GM19025 (cell line): ENCODE results near the gene SMAD1.
"Not testable (repeated sequence)": the region's sequence is repeated elsewhere in the genome, so short reads cannot be mapped to it uniquely, and the experiment has no call there.

Experiments
- ATAC-seq: cut with Tn5 transposase; IDR thresholded peaks from one replicate; pipeline ENCODE4 v1.9.1; 2021; ENCODE audit warnings: mild to moderate bottlenecking, low read depth, moderate library complexity; ENCODE audit not compliant: unreplicated experiment

Gene SMAD1

DNA sequence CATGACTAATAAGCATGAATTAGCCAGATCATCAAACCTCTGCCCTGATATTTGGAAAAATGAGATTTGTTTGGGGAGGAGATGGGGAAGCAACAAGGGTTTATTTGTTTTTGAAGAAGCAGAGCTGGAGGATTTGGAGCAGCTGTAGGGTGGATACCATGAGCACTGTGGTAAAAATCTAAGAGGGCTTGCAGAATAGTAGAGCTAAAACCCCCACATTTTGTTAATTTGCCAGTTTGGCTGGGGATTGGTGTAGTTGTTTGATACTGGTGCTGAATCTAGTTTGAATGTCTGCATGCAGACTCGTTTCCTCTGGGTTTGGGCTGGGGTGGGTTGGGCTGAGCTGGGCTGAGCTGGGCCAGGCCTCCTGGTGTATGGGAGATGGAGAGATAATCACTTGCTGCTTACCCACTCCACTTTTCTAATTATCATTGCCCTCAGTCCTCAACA lies 43.7 kb downstream of the SMAD1 start:
- no peak for ATAC-seq

DNA sequence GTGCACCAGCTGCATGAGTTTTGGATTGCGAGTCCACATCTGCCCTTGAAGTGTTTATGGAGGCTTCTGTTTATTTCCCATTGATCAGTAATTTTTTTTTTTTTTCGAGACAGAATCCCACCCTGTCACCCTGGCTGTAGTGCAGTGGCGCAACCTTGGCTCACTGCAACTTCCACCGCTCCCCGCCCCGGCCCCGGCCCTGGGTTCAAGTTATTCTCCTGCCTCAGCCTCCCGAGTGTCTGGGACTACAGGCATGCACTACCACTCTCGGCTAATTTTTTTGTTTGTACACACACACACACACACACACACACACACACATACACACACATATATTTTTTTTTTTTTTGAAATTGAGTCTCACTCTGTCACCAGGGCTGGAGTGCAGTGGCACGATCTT lies 46.1 kb downstream of the SMAD1 start:
- no peak for ATAC-seq

DNA sequence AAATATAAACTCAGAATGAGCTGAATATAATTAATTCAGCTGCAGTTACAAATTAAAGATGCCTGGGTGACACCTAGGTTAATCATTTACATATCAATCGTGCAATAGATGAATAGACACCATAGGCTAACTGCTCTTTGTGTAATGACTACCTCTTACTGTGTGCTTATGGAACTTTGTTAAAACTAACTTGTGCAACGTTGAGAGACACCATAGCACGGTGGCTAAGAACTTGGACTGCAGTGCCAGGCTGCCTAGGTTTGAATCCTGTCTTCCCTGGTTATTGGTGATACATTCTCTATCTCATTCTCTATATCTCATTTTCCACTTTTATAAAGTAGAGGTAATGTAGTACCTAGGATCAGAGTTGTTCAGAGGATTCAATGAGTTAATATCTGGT lies 46.9 kb downstream of the SMAD1 start:
- ATAC-seq: no peak

DNA sequence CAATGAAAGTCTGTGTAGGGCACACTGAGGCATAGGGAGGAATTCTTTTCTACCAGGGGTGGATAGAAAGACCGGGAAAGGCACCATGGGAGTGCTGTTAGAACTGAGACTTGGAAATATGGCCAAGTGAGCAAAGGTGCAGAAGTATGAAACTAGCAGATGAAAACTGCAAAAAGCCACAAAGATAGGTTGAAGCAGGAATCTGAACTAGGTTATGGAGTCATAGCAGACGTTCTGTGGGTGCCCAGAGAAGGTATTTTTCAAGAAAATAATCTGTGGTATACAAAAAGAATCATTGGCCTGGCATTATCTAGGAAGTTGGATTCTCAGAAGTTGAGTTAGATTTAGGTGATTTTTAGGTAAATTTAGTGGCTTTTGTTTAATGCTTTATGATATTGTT lies 48.5 kb downstream of the SMAD1 start:
- no peak for ATAC-seq

DNA sequence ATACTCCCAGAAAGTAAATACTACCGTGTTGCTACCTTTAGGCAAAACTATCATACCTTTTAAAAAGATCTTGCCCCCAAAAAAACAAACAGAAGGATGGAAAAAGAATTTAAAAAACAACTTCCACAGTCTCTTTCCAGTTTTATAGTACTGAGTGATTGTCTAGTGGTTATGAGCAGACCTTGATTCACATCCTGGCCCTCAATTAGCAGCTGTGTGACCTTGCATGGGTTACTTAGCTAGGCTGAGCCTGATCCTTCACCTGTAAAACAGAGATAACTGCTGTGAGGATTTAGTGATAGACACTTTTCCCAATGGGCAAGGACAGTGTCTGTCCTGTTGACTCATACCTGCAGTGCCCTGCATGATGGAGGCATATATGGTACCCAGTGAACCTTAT lies 49.0 kb downstream of the SMAD1 start:
- no peak for ATAC-seq

DNA sequence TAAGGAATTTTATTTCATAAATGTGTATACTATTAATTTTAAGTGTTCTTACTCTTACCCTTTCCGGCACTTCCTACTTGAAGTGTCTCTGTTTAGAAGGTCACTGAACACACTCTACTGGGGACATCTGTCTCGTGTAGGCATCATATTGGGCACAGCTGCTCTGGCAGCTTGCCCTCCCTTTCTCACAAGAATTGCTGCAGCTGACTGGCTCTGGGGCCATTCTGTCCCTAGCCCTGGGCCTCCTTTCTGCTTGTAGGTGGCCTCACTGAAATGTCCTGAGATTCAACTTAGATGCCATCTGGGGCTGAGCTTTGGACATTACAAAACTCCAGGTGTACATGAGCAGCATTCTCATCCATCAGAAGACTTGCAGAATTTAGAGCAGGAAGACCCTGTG lies 49.6 kb downstream of the SMAD1 start:
- ATAC-seq: no peak

DNA sequence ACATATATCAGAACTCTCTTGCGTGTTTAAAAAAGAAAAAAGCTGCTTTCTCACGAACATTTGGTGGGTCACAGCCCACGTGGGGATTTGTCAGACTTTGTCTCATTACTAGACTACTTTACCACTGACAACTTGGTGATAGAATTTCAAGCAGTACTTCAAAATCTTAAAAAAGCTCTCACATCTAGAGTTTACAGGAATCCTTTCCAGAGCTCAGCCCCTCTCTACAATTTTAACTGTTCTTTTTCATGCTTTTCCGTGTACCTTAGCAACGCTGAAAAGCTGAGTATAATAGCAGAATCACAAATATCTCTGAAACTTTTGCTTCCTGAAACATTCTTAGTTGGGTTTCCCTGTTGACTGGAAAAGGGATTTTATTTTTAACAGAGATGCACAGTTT lies 50.2 kb downstream of the SMAD1 start:
- ATAC-seq: no peak

DNA sequence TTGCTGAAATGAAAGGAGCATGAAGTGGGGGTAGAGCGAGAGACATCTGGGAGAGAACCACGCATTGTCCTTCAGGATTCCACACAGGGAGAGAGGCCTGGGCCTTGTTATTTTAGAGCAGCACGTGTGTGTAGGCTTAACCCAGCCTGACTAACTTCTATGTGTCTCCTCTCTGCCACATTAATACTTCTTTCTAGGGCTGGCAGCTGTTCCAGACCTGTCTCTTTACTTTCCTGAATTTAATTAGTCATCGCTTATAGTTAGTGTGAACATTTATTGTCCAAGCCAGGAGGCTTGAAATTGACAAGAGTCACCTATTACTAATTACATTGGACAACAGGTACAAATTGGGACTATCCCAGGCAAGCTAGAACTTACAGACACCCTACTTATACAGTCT lies 51.3 kb downstream of the SMAD1 start:
- ATAC-seq: no peak

DNA sequence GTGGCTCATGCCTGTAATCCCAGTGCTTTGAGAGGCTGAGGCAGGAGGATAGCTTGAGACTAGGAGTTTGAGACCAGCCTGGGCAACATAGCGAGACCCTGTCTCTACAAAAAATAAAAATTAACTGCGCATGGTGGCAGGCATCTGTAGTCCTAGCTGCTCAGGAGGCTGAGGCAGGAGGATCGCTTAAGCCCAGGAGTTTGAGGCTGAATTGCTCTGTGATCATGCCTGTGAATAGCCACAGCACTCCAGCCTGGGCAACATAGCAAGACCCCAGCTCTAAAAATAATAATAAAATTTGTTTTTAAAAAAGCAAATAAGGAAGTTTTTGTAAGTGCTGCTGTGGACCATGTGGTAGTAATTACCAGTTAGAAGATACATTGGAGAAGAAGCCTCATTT lies 51.8 kb downstream of the SMAD1 start:
- not testable (repeated sequence) for ATAC-seq

DNA sequence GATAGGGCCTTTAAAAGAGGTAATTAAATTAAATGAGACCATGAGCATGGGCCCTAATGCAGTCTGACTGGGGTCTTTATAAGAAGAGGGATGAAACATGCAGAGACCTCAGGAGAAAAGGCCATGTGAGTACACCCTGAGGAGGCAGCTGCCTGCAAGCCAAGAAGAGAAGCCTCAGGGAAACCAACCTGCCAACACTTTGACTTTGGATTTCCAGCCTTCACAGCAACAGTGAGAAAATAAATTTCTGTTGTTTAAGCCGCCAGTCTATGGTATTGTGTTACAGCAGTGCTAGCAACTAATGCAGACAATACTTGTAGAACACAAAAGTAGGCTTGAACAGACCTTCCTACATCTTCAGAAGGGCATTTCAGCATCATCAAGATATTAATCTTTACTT lies 52.3 kb downstream of the SMAD1 start:
- ATAC-seq: no peak

DNA sequence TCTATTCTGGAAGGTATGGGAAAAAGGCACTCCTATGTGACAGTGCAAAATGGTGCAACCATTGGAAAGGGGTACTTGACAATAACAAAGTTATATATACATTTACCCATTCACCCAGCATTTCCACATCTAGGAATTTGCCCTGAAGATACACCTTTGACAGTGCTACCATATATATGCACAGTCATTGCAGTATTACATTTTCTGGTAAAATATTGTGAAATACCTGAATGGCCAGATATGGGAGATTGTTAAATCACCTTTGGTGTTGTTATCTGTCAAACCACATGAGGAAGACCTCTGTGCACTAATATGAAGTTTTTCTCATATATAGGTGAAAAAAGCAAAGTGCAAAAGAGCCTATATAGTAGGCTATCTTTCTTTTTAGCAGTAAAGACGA lies 53.5 kb downstream of the SMAD1 start:
- ATAC-seq: no peak

DNA sequence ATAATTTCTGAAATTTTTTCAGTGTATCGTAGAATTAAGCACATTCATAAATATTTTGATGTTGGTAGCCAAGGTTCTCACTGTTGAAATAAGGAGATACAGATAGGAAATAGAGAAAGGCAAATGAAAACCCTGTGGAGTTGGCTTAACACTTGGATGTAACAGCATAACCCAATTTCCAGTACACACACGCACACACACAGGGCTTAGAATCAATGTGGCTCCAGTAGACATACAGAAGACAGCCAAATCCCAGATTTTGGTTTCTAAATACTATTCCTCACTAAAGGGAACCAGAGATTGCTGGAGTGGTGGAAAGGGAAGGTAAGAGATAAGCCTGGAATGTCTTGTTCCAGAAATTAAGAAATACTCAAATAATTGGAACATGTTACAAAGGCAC lies 54.4 kb downstream of the SMAD1 start:
- ATAC-seq: no peak

DNA sequence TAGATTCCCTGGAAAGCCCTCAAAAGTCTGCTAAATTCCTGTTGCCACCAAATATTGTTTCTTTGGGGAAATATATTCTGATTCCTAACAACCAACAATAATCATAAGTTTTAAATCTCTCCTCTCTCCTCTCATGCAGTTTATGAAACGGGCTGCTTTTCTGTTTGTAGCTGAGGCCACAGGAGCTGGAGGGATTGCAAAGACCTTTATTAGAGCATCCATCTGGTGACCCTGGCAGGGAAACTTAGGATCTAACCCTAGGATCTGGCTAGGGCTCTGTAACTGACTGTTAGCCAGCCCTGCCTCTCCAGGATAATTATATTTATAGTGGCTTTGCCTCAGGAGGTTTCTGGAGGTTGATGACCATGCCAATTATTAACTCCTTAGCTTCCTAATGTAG lies 56.9 kb downstream of the SMAD1 start:
- no peak for ATAC-seq

DNA sequence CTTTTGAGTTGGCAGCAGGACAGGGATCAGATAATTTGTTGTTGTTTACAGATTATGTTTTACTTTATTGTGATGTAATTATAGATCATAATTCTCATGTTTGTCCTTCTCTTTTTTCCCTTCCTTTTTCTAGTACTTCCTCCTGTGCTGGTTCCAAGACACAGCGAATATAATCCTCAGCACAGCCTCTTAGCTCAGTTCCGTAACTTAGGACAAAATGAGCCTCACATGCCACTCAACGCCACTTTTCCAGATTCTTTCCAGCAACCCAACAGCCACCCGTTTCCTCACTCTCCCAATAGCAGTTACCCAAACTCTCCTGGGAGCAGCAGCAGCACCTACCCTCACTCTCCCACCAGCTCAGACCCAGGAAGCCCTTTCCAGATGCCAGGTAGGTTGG lies 58.0 kb downstream of the SMAD1 start:
- ATAC-seq: no peak

DNA sequence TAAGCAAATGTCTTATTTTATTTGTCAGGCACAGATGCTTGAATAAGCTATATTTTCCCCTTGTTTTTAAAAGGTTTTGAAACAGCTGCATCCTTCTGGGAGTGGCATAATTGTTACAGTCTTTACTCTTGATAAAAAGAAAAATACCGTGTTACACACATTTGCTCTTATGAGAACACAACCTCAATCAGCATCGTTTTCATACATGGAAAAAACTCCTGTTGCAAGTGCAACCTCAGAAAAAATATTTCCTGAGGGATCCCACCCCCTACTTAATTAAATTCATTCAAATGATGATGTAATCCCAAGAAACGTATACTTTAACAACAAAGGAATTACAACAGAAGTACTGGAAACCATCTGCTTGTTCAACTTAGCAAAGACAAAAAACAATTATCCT lies 58.6 kb downstream of the SMAD1 start:
- ATAC-seq: no peak

DNA sequence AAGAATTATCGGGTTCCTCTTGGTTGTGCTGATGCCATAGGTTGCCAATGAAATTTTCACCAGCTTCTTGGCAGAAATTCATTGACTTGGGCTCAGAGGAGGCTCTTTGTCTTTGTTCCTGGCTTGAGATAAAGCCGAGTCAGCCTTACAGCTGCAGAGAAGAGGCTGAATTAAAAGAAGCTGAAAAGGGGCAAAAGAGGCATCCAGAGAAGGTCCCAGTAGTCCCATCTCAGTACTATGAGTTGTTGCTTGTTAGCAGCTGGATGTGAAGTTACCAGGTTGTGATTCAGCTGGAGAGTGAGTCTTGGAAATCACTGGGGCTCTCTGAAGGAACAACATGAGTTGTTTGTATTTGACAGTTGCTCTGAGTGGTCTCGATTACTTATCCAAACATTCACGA lies 59.7 kb downstream of the SMAD1 start:
- no peak for ATAC-seq

DNA sequence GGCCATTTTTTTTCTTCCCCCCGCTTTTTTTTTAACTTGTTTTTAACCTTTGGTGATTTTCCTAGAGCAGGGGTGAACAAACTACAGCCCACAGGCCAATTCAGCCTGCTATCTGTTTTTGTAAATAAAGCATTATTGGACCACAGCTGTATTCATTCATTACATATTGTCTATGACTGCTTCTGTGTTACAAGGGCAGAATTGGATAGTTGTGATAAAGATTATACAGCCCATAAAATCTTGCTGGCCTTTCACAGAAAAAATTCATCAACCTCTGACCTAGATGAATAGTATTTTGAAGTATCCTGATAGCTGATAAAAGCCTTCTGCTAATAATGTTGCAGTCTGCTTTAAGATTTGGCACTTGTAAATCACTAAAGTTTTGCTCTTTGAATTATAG lies 63.4 kb downstream of the SMAD1 start:
- no peak for ATAC-seq

DNA sequence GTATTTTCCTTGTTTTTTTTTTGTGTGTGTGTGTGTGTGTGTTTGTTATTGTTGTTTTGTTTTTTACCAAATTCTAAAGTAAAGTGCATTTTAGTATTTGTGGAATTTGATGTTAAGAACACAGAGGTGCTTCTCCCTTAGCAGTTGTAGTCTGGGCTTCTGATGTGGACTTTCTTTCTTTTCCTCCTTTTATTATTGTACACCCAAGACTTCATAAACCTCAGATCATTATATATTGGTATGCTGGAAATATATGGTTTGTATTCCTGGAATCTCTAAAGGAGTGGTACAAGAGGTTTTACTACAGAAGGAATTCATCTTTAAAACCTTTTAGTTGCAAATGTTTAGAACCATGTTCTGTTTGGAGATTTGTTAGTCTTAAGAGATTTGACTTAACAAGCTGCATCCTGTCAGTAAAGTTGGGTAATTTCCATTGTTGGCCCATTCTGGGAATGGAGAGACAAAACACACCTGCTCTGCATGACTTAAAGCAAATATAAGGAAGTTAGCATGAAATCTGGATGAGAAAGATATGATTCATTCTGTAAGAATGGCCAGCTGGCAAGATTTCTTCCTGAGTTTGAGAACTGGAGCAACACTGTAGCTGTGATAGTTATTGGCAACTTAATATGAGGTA lies 64.0 kb downstream of the SMAD1 start:
- no peak for ATAC-seq

DNA sequence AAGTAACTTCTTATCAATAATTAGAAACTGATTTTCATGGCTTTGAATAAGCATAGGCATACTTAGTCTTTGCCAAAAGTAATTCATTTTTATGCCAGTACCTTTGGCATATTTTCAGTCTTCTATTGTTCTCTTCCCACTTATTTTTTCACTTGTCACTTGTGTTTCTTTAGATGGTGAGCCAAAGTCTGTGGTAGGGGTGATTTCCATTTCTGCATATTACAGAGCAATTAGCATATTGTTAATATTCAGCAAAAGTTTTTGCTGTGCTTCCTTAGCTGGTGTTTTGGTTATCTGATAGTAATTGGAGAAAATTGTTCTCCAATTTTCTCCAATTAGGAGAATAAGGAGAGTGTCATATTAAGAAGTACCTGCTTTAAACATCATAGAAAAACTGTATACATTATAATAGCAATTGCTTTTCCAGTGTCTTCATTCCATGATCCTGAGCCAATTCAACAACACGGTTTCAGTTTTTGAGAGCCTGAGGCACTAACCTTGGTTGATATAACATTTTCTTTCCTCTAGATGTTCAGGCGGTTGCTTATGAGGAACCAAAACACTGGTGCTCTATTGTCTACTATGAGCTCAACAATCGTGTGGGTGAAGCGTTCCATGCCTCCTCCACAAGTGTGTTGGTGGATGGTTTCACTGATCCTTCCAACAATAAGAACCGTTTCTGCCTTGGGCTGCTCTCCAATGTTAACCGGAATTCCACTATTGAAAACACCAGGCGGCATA lies 64.7 kb downstream of the SMAD1 start:
- no peak for ATAC-seq

DNA sequence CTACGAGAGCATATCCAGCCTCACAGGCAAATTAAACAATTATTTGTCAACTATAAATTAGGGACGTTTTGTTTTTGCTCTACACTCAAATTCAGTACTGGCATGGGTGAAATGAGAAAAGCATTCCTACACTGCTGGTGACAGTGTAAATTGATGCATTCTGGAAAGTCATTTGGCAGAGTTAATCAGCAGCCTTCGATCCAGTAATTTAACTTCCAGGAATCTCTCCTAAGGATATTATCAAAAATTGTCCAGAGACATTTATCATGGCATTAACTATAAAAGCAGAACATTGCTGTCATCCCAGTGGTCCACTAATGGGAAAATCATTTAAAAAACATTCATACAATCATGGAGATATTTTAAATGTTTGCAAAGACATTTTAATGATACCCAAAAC lies 70.0 kb downstream of the SMAD1 start:
- ATAC-seq: no peak

DNA sequence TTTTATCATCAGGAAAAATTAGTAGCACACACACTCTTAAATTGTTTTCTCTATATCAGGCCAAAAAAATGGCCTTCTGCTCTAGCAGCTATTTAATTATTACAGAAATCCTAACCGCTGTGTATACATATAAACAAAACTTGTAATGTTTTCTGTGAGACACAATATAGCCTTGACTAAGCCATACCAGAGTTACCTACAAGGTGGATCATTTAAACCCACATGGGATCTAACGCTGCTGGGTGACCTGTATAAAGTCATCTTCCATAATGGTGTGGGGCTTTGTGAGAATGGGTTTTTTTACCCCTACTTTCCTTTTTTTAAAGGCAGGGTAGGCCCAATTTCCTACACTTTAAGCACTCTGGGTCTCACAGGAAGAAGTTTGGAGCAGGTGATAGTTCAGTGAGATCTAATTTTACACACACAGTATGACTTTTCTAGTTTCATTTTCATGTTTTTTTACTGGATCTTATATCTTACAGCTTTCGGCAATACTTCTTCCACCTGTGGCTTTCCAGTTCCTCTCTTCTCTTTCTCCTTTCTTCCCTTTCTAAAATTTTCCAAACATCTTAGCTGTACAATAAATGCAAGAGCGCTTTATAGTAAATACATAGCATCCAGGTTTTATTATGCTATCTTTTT lies 70.6 kb downstream of the SMAD1 start:
- no peak for ATAC-seq

DNA sequence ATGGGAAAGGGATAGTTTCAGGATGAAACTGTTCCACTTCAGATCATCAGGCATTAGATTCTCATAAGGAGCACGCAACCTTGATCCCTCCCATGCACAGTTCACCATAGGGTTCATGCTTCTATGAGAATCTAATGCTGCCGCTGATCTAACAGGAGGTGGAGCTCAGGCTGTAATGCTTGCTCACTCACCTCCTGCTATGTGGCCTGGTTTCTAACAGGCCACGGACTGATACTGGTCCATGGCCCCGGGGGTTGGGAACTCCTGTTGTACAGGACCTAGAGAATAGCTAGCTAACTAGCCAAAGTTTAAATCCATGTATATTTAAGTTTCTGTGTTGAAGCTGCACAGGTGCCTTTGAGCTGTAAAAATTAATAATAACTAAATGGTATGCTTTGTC lies 71.7 kb downstream of the SMAD1 start:
- no peak for ATAC-seq
